Measurements from ENCODE around the gene GPR37L1.

GPR37L1 gene

DNA sequence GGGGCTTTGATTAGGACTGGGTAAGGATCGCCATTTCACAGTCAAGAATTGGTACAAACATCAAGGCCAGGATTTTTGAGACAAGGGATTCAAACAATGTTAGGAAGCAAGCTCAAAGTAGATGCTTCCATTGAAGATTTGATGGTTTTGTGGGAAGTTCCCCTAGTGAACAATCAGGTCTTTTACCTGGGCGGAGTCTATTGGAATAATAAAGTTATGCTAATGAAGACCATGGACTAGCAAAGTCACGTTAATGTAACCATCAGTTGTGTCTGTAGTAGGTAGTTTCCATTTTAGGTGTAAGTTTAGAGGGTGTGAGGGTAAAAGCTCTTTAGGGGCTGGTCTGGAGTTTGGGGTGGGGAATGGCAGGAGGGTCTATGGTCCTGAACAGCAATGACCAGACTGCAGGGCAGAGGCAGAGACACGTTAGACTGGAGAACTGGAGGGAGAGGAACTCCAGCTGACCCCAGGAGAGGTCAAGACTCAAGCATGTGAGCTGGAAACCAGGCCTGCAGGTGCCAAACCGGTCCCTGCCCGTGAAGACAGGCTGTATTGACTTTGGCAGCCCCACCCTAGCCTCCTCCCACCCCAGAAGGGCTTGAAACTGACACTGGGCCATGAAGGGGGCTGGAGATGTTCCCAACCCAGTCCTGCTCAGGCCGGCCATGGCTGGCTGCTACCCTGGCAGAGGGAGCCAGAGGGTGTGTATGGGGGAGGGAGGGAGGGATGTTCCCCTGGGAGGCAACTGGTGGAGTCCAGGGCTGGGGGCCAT, 36.0 kb upstream of the GPR37L1 start:
- DNase-seq (ENCODE audit: low read depth in 1 of 2, low spot score in 1 of 2), result no peak

DNA sequence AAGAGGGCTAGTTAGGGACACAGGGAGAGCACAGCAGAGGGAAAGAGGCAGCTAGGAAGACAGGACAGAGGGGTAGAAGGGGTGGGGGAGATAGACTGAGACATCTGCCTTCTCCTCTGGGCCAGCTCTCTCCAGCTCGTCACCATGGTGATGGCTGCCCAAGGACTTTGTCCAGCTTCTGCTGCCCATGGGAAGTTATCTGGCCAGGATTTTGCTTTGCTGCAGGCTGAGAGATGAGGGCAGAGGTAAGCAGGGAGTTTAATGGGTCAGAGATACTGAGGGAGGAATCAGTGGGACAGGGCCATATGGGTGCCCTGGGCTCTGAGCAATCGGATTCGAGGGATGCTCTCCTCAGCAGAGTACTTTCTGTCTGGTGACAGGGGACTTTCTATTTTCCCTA, 34.5 kb upstream of the GPR37L1 start:
- TF ChIP-seq POLR2AphosphoS5 (IDR thresholded peaks at IDR 0.05; ENCODE audit: low read depth), result no peak
- TF ChIP-seq, protein P1, sequence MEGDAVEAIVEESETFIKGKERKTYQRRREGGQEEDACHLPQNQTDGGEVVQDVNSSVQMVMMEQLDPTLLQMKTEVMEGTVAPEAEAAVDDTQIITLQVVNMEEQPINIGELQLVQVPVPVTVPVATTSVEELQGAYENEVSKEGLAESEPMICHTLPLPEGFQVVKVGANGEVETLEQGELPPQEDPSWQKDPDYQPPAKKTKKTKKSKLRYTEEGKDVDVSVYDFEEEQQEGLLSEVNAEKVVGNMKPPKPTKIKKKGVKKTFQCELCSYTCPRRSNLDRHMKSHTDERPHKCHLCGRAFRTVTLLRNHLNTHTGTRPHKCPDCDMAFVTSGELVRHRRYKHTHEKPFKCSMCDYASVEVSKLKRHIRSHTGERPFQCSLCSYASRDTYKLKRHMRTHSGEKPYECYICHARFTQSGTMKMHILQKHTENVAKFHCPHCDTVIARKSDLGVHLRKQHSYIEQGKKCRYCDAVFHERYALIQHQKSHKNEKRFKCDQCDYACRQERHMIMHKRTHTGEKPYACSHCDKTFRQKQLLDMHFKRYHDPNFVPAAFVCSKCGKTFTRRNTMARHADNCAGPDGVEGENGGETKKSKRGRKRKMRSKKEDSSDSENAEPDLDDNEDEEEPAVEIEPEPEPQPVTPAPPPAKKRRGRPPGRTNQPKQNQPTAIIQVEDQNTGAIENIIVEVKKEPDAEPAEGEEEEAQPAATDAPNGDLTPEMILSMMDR (IDR thresholded peaks at IDR 0.05; ENCODE audit: insufficient read depth, low read length), result no peak
- no peak for TF ChIP-seq GABPA (IDR thresholded peaks at IDR 0.05; ENCODE audit: low read depth)
- TF ChIP-seq REST (IDR thresholded peaks at IDR 0.05; ENCODE audit: insufficient replicate concordance, low read depth), result no peak
- TF ChIP-seq SPI1 (IDR thresholded peaks at IDR 0.05; ENCODE audit: borderline replicate concordance, low read depth), result no peak
- Histone ChIP-seq H3K27ac (replicated peaks) (no peak overlapping the region), H3K4me3 (replicated peaks; ENCODE audit: insufficient read depth, low read length) (no peak overlapping the region), H3K27me3 (ENCODE audit: insufficient read depth, poor library complexity, severe bottlenecking) (peaks cover 4% of the 10 kb centered on the region)
- no peak for DNase-seq (ENCODE audit: low read depth in 1 of 2, low spot score in 1 of 2)

More for the DNA sequence above, 36.0 kb upstream of the GPR37L1 start:
- H3K4me3 ChIP-seq (replicated peaks; ENCODE audit: insufficient read depth, low read length), result no peak overlapping the region
- no peak overlapping the region for H3K27ac ChIP-seq (replicated peaks)
- TF ChIP-seq REST (IDR thresholded peaks at IDR 0.05; ENCODE audit: insufficient replicate concordance, low read depth) (no peak), POLR2AphosphoS5 (IDR thresholded peaks at IDR 0.05; ENCODE audit: low read depth) (no peak), GABPA (IDR thresholded peaks at IDR 0.05; ENCODE audit: low read depth) (no peak), SPI1 (IDR thresholded peaks at IDR 0.05; ENCODE audit: borderline replicate concordance, low read depth) (no peak)
- TF ChIP-seq, protein P1 (IDR thresholded peaks at IDR 0.05; ENCODE audit: insufficient read depth, low read length), result no peak
- H3K27me3 ChIP-seq (ENCODE audit: insufficient read depth, poor library complexity, severe bottlenecking), result peaks cover 4% of the 10 kb centered on the region

GRCh38 chr1:202090994-202091393, 31.7 kb upstream of the GPR37L1 start:
- no peak overlapping the region for H3K4me3 ChIP-seq (replicated peaks; ENCODE audit: insufficient read depth, low read length)
- no peak for DNase-seq (ENCODE audit: low read depth in 1 of 2, low spot score in 1 of 2)
- peaks cover 4% of the 10 kb centered on the region for H3K27me3 ChIP-seq (ENCODE audit: insufficient read depth, poor library complexity, severe bottlenecking)
- TF ChIP-seq REST (IDR thresholded peaks at IDR 0.05; ENCODE audit: insufficient replicate concordance, low read depth) (no peak), GABPA (IDR thresholded peaks at IDR 0.05; ENCODE audit: low read depth) (no peak), SPI1 (IDR thresholded peaks at IDR 0.05; ENCODE audit: borderline replicate concordance, low read depth) (no peak), POLR2AphosphoS5 (IDR thresholded peaks at IDR 0.05; ENCODE audit: low read depth) (no peak)
- TF ChIP-seq, protein P1 (IDR thresholded peaks at IDR 0.05; ENCODE audit: insufficient read depth, low read length), result no peak
- H3K27ac ChIP-seq (replicated peaks), result no peak overlapping the region
